MM.1S (cell line): ENCODE results near the gene ETNK1.

Source experiments
- EZH2 ChIP-seq: fragments of 300-600 bp; sonication (generic); optimal IDR thresholded peaks from 2 replicates; pipeline ENCODE3; 2017; ENCODE audit warnings: low read depth, mild to moderate bottlenecking, antibody characterized with exemption, low read length, mixed read lengths
- EZH2phosphoT487 ChIP-seq: fragments of 300-600 bp; sonication (generic); IDR thresholded peaks from 2 replicates; pipeline ENCODE4 v1.6.1; 2018; ENCODE audit warnings: antibody characterized with exemption, low read length
- TF ChIP-seq, protein P1 (sequence below): fragments of 300-600 bp; sonication (generic); IDR thresholded peaks from 2 replicates; pipeline ENCODE4 v1.5.1; 2016; ENCODE audit warnings: antibody characterized with exemption, low read length, mixed read lengths

DNA sequence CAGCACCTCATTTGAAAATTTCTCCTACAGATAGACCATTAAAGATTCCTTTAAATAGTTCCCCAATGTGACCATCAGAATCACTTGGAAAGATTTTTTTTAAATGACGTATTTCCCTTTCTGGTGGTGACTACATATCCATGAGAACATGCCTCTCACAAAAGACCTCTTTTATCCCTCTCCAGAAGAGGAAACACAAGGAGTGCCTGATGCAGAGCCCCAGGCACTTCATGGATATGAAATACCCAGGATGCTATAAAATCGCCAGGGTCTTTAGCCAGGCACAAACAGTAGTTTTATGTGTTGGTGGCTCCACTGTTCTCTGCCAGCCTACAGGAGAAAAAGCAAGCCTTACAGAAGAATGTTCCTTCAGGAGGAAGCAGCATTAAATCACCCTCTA lies 97.1 kb downstream of the ETNK1 start:
- TF ChIP-seq, protein P1, sequence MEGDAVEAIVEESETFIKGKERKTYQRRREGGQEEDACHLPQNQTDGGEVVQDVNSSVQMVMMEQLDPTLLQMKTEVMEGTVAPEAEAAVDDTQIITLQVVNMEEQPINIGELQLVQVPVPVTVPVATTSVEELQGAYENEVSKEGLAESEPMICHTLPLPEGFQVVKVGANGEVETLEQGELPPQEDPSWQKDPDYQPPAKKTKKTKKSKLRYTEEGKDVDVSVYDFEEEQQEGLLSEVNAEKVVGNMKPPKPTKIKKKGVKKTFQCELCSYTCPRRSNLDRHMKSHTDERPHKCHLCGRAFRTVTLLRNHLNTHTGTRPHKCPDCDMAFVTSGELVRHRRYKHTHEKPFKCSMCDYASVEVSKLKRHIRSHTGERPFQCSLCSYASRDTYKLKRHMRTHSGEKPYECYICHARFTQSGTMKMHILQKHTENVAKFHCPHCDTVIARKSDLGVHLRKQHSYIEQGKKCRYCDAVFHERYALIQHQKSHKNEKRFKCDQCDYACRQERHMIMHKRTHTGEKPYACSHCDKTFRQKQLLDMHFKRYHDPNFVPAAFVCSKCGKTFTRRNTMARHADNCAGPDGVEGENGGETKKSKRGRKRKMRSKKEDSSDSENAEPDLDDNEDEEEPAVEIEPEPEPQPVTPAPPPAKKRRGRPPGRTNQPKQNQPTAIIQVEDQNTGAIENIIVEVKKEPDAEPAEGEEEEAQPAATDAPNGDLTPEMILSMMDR, result no peak
- TF ChIP-seq EZH2phosphoT487 (no peak), EZH2 (no peak)
